ENCODE measurements around the gene KPNA3. TPM values are rescaled to one million over a fixed set of nuclear protein-coding genes. Genes with fewer than 3 reads are reported as not detected.
A peak's percentile ranks its signal among the peaks of the same experiment; 100 is the strongest.
"Not testable (repeated sequence)": the region's sequence is repeated elsewhere in the genome, so short reads cannot be mapped to it uniquely, and the experiment has no call there.

The KPNA3 gene
- total and polyA plus RNA-seq, 5 donors from 2014 or later: 24.4 to 28.3 (median 27.7) TPM

- Histone ChIP-seq H3K4me1 (ENCODE audit: control insufficient read depth, insufficient read depth, low read length, poor library complexity, severe bottlenecking) (no peaks in the 10 kb centered on the region), H3K36me3 (ENCODE audit: control insufficient read depth, insufficient read depth, low read length) (no peaks in the 10 kb centered on the region), H3K9me3 (ENCODE audit: control insufficient read depth in 2 of 2, low read length in 2 of 2) (no peaks in the 10 kb centered on the region), H3K27ac (ENCODE audit: insufficient read depth, low read length, poor library complexity, severe bottlenecking) (no peak overlapping the region), H3K4me3 (ENCODE audit: low read depth, low read length) (no peak overlapping the region), H3K27me3 (ENCODE audit: control insufficient read depth, insufficient read depth, low read length) (peaks cover 4% of the 10 kb centered on the region)
- Mint-ChIP-seq H3K9me3 (no peaks in the 10 kb centered on the region), H3K4me1 (peaks cover 0 to 3% (median 2%) of the 10 kb centered on the region in 4 donors), H3K27me3 (peaks cover 43% of the 10 kb centered on the region), H3K27ac (no peak overlapping the region), H3K4me3 (no peak overlapping the region), H3K36me3 (no peaks in the 10 kb centered on the region)
- no peak for DNase-seq
- no peak for ATAC-seq (ENCODE audit: low read depth in 2 of 2)
Observed at GRCh38 chr13:49820591-49821215, 28.2 kb upstream of the KPNA3 start.

DNA sequence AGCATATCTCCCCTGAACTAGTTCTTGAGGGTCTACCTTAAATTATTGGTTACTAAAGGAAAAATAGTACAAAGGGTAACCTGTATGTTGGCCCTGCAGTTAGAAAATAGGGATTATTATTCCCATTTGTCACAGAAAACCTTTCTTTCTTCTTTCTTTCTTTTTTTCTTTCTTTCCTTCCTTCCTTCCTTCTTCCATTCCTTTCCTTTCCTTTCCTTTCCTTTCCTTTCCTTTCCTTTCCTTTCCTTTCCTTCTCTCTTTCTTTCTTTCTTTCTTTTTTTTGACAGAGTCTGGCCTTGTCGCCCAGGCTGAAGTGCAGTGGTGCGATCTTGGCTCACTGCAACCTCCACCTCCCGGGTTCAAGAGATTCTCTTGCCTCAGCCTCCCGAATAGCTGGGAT, 23.6 kb upstream of the KPNA3 start:
- not testable (repeated sequence) for H3K9me3 Mint-ChIP-seq; H3K36me3 Mint-ChIP-seq; H3K4me3 ChIP-seq (ENCODE audit: low read depth, low read length); H3K36me3 ChIP-seq (ENCODE audit: control insufficient read depth, insufficient read depth, low read length); DNase-seq; H3K27ac Mint-ChIP-seq; ATAC-seq (ENCODE audit: low read depth in 2 of 2); H3K4me3 Mint-ChIP-seq; H3K9me3 ChIP-seq (ENCODE audit: control insufficient read depth in 2 of 2, low read length in 2 of 2); H3K27ac ChIP-seq (ENCODE audit: insufficient read depth, low read length, poor library complexity, severe bottlenecking); H3K4me1 Mint-ChIP-seq; H3K4me1 ChIP-seq (ENCODE audit: control insufficient read depth, insufficient read depth, low read length, poor library complexity, severe bottlenecking)
- H3K27me3 ChIP-seq (ENCODE audit: control insufficient read depth, insufficient read depth, low read length): peaks cover 12% of the 10 kb centered on the region
- H3K27me3 Mint-ChIP-seq: peaks cover 70% of the 10 kb centered on the region

GRCh38 chr13:49814551-49815270, 22.2 kb upstream of the KPNA3 start:
- H3K27ac Mint-ChIP-seq: no peak overlapping the region
- H3K27ac ChIP-seq (ENCODE audit: insufficient read depth, low read length, poor library complexity, severe bottlenecking): no peak overlapping the region
- no peaks in the 10 kb centered on the region for H3K9me3 ChIP-seq (ENCODE audit: control insufficient read depth in 2 of 2, low read length in 2 of 2)
- ATAC-seq (ENCODE audit: low read depth in 2 of 2) (no peak), DNase-seq (no peak)
- peaks cover 15% of the 10 kb centered on the region for H3K27me3 ChIP-seq (ENCODE audit: control insufficient read depth, insufficient read depth, low read length)
- H3K36me3 Mint-ChIP-seq: no peaks in the 10 kb centered on the region
- H3K4me3 ChIP-seq (ENCODE audit: low read depth, low read length): no peak overlapping the region
- no peak overlapping the region for H3K4me3 Mint-ChIP-seq
- H3K4me1 Mint-ChIP-seq: no peaks in the 10 kb centered on the region
- peaks cover 0 to 2% (median 0%) of the 10 kb centered on the region in 7 donors for H3K9me3 Mint-ChIP-seq
- no peaks in the 10 kb centered on the region for H3K4me1 ChIP-seq (ENCODE audit: control insufficient read depth, insufficient read depth, low read length, poor library complexity, severe bottlenecking)
- H3K27me3 Mint-ChIP-seq: peaks cover 69% of the 10 kb centered on the region
- no peaks in the 10 kb centered on the region for H3K36me3 ChIP-seq (ENCODE audit: control insufficient read depth, insufficient read depth, low read length)

DNA sequence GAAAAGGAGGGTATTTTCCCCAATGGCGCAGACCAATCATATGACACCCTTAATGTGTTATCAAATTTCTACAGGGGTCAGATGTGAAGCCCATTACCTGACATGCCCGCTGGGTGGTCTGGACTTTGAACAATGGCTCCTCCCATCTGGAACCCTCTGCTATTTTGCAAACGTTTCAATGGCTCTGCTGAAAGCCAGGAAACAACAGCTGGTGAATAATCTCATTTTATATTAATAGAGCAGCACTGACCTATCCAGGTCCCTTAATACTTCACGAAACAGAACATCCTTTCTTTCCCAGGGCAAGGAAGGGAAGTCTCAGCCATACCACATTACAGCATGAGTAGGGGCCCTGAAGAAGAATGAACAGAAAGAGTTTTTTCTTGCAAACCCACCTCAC, 20.3 kb upstream of the KPNA3 start:
- no peak for ATAC-seq (ENCODE audit: low read depth in 2 of 2)
- H3K4me3 ChIP-seq (ENCODE audit: low read depth, low read length): no peak overlapping the region
- H3K4me1 ChIP-seq (ENCODE audit: control insufficient read depth, insufficient read depth, low read length, poor library complexity, severe bottlenecking): no peaks in the 10 kb centered on the region
- no peak for DNase-seq
- Mint-ChIP-seq H3K4me3 (no peak overlapping the region), H3K4me1 (no peaks in the 10 kb centered on the region), H3K27ac (no peak overlapping the region), H3K9me3 (peaks cover 0 to 2% (median 0%) of the 10 kb centered on the region in 7 donors), H3K27me3 (peaks cover 75% of the 10 kb centered on the region), H3K36me3 (no peaks in the 10 kb centered on the region)
- H3K36me3 ChIP-seq (ENCODE audit: control insufficient read depth, insufficient read depth, low read length): no peaks in the 10 kb centered on the region
- H3K27me3 ChIP-seq (ENCODE audit: control insufficient read depth, insufficient read depth, low read length): peaks cover 17% of the 10 kb centered on the region
- H3K27ac ChIP-seq (ENCODE audit: insufficient read depth, low read length, poor library complexity, severe bottlenecking): no peak overlapping the region
- H3K9me3 ChIP-seq (ENCODE audit: control insufficient read depth in 2 of 2, low read length in 2 of 2): no peaks in the 10 kb centered on the region

DNA sequence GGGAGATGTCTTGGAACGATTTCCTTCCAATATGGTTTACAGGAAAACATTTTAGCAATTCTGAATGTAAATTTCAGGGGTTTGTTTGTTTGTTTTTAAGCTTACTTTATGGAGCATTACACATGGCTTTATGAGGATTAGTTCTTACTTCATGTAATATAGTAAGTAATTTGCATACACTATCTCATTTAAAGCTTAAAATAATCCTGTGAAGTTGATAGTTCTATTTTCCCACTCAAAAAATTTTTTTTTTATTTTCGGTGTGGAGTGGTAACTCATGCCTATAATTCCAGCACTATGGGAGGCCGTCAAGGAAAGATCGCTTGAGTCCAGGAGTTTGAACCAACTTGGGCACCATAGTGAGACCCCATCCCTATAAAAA, 19.0 kb upstream of the KPNA3 start:
- no peaks in the 10 kb centered on the region for H3K36me3 Mint-ChIP-seq
- H3K27me3 Mint-ChIP-seq: peaks cover 69% of the 10 kb centered on the region
- Histone ChIP-seq H3K4me1 (ENCODE audit: control insufficient read depth, insufficient read depth, low read length, poor library complexity, severe bottlenecking) (no peaks in the 10 kb centered on the region), H3K9me3 (ENCODE audit: control insufficient read depth in 2 of 2, low read length in 2 of 2) (no peaks in the 10 kb centered on the region), H3K27ac (ENCODE audit: insufficient read depth, low read length, poor library complexity, severe bottlenecking) (no peak overlapping the region), H3K4me3 (ENCODE audit: low read depth, low read length) (no peak overlapping the region), H3K27me3 (ENCODE audit: control insufficient read depth, insufficient read depth, low read length) (peaks cover 13% of the 10 kb centered on the region), H3K36me3 (ENCODE audit: control insufficient read depth, insufficient read depth, low read length) (no peaks in the 10 kb centered on the region)
- H3K4me1 Mint-ChIP-seq: no peaks in the 10 kb centered on the region
- no peak overlapping the region for H3K4me3 Mint-ChIP-seq
- peak overlapping the region in 1 of 3 donors; percentile 5 for H3K27ac Mint-ChIP-seq
- ATAC-seq (ENCODE audit: low read depth in 2 of 2) (no peak), DNase-seq (no peak)
- H3K9me3 Mint-ChIP-seq: peaks cover 0 to 2% (median 0%) of the 10 kb centered on the region in 7 donors

GRCh38 chr13:49810567-49811526, 18.4 kb upstream of the KPNA3 start:
- H3K36me3 ChIP-seq (ENCODE audit: control insufficient read depth, insufficient read depth, low read length): no peaks in the 10 kb centered on the region
- H3K4me3 Mint-ChIP-seq: no peak overlapping the region
- H3K4me1 ChIP-seq (ENCODE audit: control insufficient read depth, insufficient read depth, low read length, poor library complexity, severe bottlenecking): no peaks in the 10 kb centered on the region
- peaks cover 0 to 2% (median 0%) of the 10 kb centered on the region in 7 donors for H3K9me3 Mint-ChIP-seq
- ATAC-seq (ENCODE audit: low read depth in 2 of 2) (no peak), DNase-seq (no peak)
- peaks cover 69% of the 10 kb centered on the region for H3K27me3 Mint-ChIP-seq
- H3K9me3 ChIP-seq (ENCODE audit: control insufficient read depth in 2 of 2, low read length in 2 of 2): no peaks in the 10 kb centered on the region
- H3K36me3 Mint-ChIP-seq: no peaks in the 10 kb centered on the region
- H3K27ac ChIP-seq (ENCODE audit: insufficient read depth, low read length, poor library complexity, severe bottlenecking): no peak overlapping the region
- peaks cover 13% of the 10 kb centered on the region for H3K27me3 ChIP-seq (ENCODE audit: control insufficient read depth, insufficient read depth, low read length)
- H3K4me3 ChIP-seq (ENCODE audit: low read depth, low read length): no peak overlapping the region
- H3K4me1 Mint-ChIP-seq: no peaks in the 10 kb centered on the region
- H3K27ac Mint-ChIP-seq: peak overlapping the region in 1 of 3 donors; percentile 5

- H3K27me3 Mint-ChIP-seq: peaks cover 54% of the 10 kb centered on the region
- no peak overlapping the region for H3K27ac Mint-ChIP-seq
- H3K9me3 Mint-ChIP-seq: peaks cover 0 to 2% (median 0%) of the 10 kb centered on the region in 7 donors
- Histone ChIP-seq H3K4me1 (ENCODE audit: control insufficient read depth, insufficient read depth, low read length, poor library complexity, severe bottlenecking) (no peaks in the 10 kb centered on the region), H3K36me3 (ENCODE audit: control insufficient read depth, insufficient read depth, low read length) (no peaks in the 10 kb centered on the region), H3K27me3 (ENCODE audit: control insufficient read depth, insufficient read depth, low read length) (peaks cover 8% of the 10 kb centered on the region), H3K4me3 (ENCODE audit: low read depth, low read length) (no peak overlapping the region), H3K27ac (ENCODE audit: insufficient read depth, low read length, poor library complexity, severe bottlenecking) (no peak overlapping the region), H3K9me3 (ENCODE audit: control insufficient read depth in 2 of 2, low read length in 2 of 2) (no peaks in the 10 kb centered on the region)
- no peak overlapping the region for H3K4me3 Mint-ChIP-seq
- H3K4me1 Mint-ChIP-seq: no peaks in the 10 kb centered on the region
- DNase-seq (no peak), ATAC-seq (ENCODE audit: low read depth in 2 of 2) (no peak)
- no peaks in the 10 kb centered on the region for H3K36me3 Mint-ChIP-seq
Observed at GRCh38 chr13:49807681-49808080, 15.2 kb upstream of the KPNA3 start.
